GM12878 (cell line): Measurements from ENCODE around the gene ANKRD28. TPM values are rescaled to one million over a fixed set of nuclear protein-coding genes. Genes with fewer than 3 reads are reported as not detected.

ENCODE experiments used
- ATAC-seq: fragments of 200-7000 bp; cut with Tn5 transposase; 3 replicates; pipeline ENCODE4 v1.9.1; 2020; ENCODE audit warnings: mild to moderate bottlenecking, moderate library complexity
- BruUV-seq: library from RNA; stranded (reverse); fragments of 400-500 nt; replicated peaks from 2 replicates; lab custom pipeline; 2021; lab: Mats Ljungman, UMichigan
- CTCF ChIA-PET: fragments of 300-600 bp; sonication (Branson Sonifier 250); formaldehyde crosslinking; extraction: SDS; loops from one replicate; lab custom pipeline; 2021; ENCODE audit warnings: inconsistent platforms; lab: Yijun Ruan, JAX
- POLR2A ChIA-PET: fragments of 350-600 bp; formaldehyde crosslinking; extraction: SDS; loops from one replicate; lab custom pipeline; 2021; ENCODE audit warnings: inconsistent platforms; lab: Charles Lee
- RAD21 ChIA-PET: fragments of 300-600 bp; sonication (Branson Sonifier 250); formaldehyde crosslinking; loops from one replicate; lab custom pipeline; 2023; ENCODE audit warnings: antibody characterized with exemption; ENCODE audit not compliant: unreplicated experiment; lab: Charles Lee
- SMC1A ChIA-PET: fragments of 300-600 bp; sonication (Branson Sonifier 250); formaldehyde crosslinking; loops from one replicate; lab custom pipeline; 2023; ENCODE audit not compliant: unreplicated experiment, uncharacterized antibody; lab: Charles Lee
- DNase-seq: peaks from one replicate; pipeline ENCODE4 v3.0.0-alpha.2; 2011; ENCODE audit warnings: low read depth, low spot score
- FAIRE-seq: peaks from 3 replicates; lab custom pipeline; 2011; peaks lifted over from hg19 to GRCh38; lab: Jason Lieb, UNC
- H2AFZ ChIP-seq: 2 replicates; pipeline ENCODE4 v1.6.0; 2011; ENCODE audit warnings: low read depth, low read length, control low read depth; ENCODE audit not compliant: control insufficient read depth
- H3K27ac ChIP-seq: 2 replicates; pipeline ENCODE4 v1.5.1; 2011; ENCODE audit warnings: control low read depth; ENCODE audit not compliant: control insufficient read depth, insufficient read depth
- H3K27me3 ChIP-seq, 2 experiments: replicated peaks in 1 of 2; 2 replicates each; pipeline versions ENCODE4 v1.6.0 to v1.6.1; 2011; ENCODE audit warnings: low read length in 1 of 2; ENCODE audit not compliant: control insufficient read depth in 2 of 2, insufficient read depth in 2 of 2
- H3K36me3 ChIP-seq, 2 experiments: 2 replicates each; pipeline ENCODE4 v1.5.1; 2011; ENCODE audit warnings: low read length in 1 of 2; ENCODE audit not compliant: control insufficient read depth in 2 of 2, insufficient read depth in 2 of 2
- H3K4me1 ChIP-seq: 2 replicates; pipeline ENCODE4 v1.6.1; 2011; ENCODE audit warnings: mild to moderate bottlenecking, low read length, moderate library complexity, mixed read lengths; ENCODE audit not compliant: control insufficient read depth, insufficient read depth
- H3K4me2 ChIP-seq: 2 replicates; pipeline ENCODE4 v1.6.0; 2011; ENCODE audit warnings: control low read depth; ENCODE audit not compliant: control insufficient read depth, insufficient read depth
- H3K4me3 ChIP-seq: fragments of 200-600 bp; sonication (generic); 2 replicates; pipeline ENCODE4 v1.5.1; 2016
- H3K79me2 ChIP-seq: 2 replicates; pipeline ENCODE4 v1.6.0; 2011; ENCODE audit warnings: low read length; ENCODE audit not compliant: control insufficient read depth, insufficient read depth
- H3K9ac ChIP-seq: 2 replicates; pipeline ENCODE4 v1.8.0; 2011; ENCODE audit warnings: low read length, control low read depth, mixed read lengths; ENCODE audit not compliant: control insufficient read depth, insufficient read depth
- H3K9me3 ChIP-seq: replicated peaks from 3 replicates; pipeline ENCODE4 v1.5.1; 2011; ENCODE audit warnings: mild to moderate bottlenecking, low read length; ENCODE audit not compliant: control insufficient read depth, insufficient read depth
- H4K20me1 ChIP-seq: 2 replicates; pipeline ENCODE4 v1.6.0; 2011; ENCODE audit not compliant: control insufficient read depth, insufficient read depth
- CREB1 ChIP-seq: IDR thresholded peaks from 2 replicates; pipeline ENCODE4 v1.6.1; 2012; ENCODE audit warnings: low read depth, mild to moderate bottlenecking, inconsistent platforms
- CREM ChIP-seq: IDR thresholded peaks from 2 replicates; pipeline ENCODE4 v1.6.1; 2014; ENCODE audit warnings: antibody characterized with exemption, low read depth
- EGR1 ChIP-seq, 2 experiments: IDR thresholded peaks; 1 replicate in 1 of 2; 2 replicates in 1 of 2; pipeline ENCODE4 v1.6.1; 2011 to 2012; ENCODE audit warnings: low read depth in 2 of 2, low read length in 2 of 2, borderline replicate concordance in 1 of 2, mild to moderate bottlenecking in 1 of 2, moderate library complexity in 1 of 2
- IRF5 ChIP-seq: fragments of 450-650 bp; IDR thresholded peaks from 2 replicates; pipeline ENCODE4 v1.6.1; 2017; ENCODE audit warnings: borderline replicate concordance
- LARP7 ChIP-seq: fragments of 450-650 bp; IDR thresholded peaks from 2 replicates; pipeline ENCODE4 v1.6.1; 2017; ENCODE audit warnings: mild to moderate bottlenecking
- POU2F2 ChIP-seq: IDR thresholded peaks from 3 replicates; pipeline ENCODE4 v1.6.1; 2011; ENCODE audit warnings: low read depth, mild to moderate bottlenecking, low read length, borderline replicate concordance
- RCOR1 ChIP-seq: conservative IDR thresholded peaks from 2 replicates; pipeline ENCODE4 v1.6.1; 2012; ENCODE audit warnings: low read depth, low read length, improper control_type of control experiment
- SP1 ChIP-seq: IDR thresholded peaks from one replicate; pipeline ENCODE4 v1.6.1; 2011; ENCODE audit warnings: low read depth, low read length
- WGBS: methylation state at CpG from one replicate; pipeline ENCODE4 v1.1.6; 2016; ENCODE audit warnings: low lambda C conversion rate; ENCODE audit not compliant: insufficient replicate concordance, insufficient coverage; ENCODE audit errors: missing lambda C conversion rate; 5-methylcytosine and 5-hydroxymethylcytosine counted together
- in situ Hi-C: fragments of 300-500 bp; cut with MboI; formaldehyde crosslinking; loops from 9 replicates; pipeline ENCODE4 v1.14.3; 2018; ENCODE audit warnings: mixed read lengths
- intact Hi-C: fragments of 100-400 bp; cut with micrococcal nuclease; formaldehyde crosslinking; loops from one replicate; pipeline ENCODE4 v1.14.2; 2022; ENCODE audit not compliant: unreplicated experiment
- polyA plus RNA-seq, 11 experiments: library from polyadenylated mRNA; depleted of rRNA in 4 of 11; unstranded in 6 of 11; stranded (reverse) in 5 of 11; fragments of >200 nt; fragmentation: Nextera tagmentation in 4 of 11; fragmentation: Illumina TruSeq in 1 of 11; extraction: Ambion mirVana in 4 of 11; extraction: Trizol in 1 of 11; gene quantifications; 1 replicate in 1 of 11; 2 replicates in 10 of 11; pipeline versions ENCODE4 v1.2.1 to v1.2.3, GENCODE V29; 2011 to 2016; ENCODE audit warnings: inconsistent platforms in 2 of 11, missing spikeins in 2 of 11, low read depth in 1 of 11
- total RNA-seq, 4 experiments: library from RNA; depleted of rRNA in 3 of 4; stranded (reverse); fragments of >200 nt in 3 of 4; fragmentation: Illumina TruSeq in 1 of 4; extraction: Trizol in 1 of 4; gene quantifications; 2 replicates each; pipeline versions ENCODE4 v1.2.1 to v1.2.3, GENCODE V29; 2013 to 2021

Gene ANKRD28
- total and polyA plus RNA-seq, 10 of the 15 experiments (the other 5 are each of a cell fraction or from before 2014, with no cell fraction given), result 11.2 to 105 (median 38.3) TPM

DNA sequence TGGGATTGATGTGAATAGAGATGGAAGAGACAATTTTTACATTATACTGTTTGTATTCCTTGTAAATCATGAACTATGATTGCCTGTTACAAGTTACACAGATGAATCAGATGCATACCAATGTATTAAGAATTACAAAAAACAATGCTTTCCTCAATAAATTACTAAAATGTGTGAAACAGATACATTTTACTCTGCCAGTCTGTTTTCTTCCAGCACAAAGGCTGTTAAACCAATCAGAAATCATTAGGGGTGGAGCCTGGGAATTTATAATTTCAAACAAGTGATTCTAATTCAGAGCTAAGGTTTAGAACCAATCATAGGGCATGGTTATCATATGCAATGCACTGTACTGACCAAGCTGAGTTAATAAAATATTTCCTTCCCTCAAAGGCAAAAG lies 21.8 kb upstream of the ANKRD28 start:
- SMC1A ChIA-PET, result interaction anchor here (0.7 to 2.0 kb wide), 7 partner anchors 15 to 433 kb away, joined by 3 to 6 read pairs (median 3); no protein-coding TSS in a partner anchor
- in situ Hi-C loops (no loop called here), intact Hi-C loops (loop anchor here (5.0 kb wide), 1 partner anchor 148 kb away; no protein-coding TSS in a partner anchor)
- ATAC-seq (no peak), FAIRE-seq (no peak), DNase-seq (no peak)
- no peaks in the 10 kb centered on the region for H3K27me3 ChIP-seq
- RAD21 ChIA-PET, result interaction anchor here (1.1 kb wide), 1 partner anchor 188 kb away, joined by 3 read pairs; no protein-coding TSS in a partner anchor
- peaks cover 29% of the 10 kb centered on the region for H3K4me1 ChIP-seq
- no peak overlapping the region for H3K9ac ChIP-seq
- no peaks in the 10 kb centered on the region for H3K36me3 ChIP-seq
- POLR2A ChIA-PET, result interaction anchor here (0.8 kb wide), 1 partner anchor 29 kb away, joined by 3 read pairs; no protein-coding TSS in a partner anchor
- peaks cover 59% of the 10 kb centered on the region for H3K79me2 ChIP-seq
- no TSS peak for BruUV-seq
- H2AFZ ChIP-seq, result no peak overlapping the region
- no peaks in the 10 kb centered on the region for H4K20me1 ChIP-seq
- H3K4me2 ChIP-seq, result no peak overlapping the region
- CTCF ChIA-PET, result interaction anchor here (1.0 to 1.6 kb wide), 3 partner anchors 15 to 68 kb away, joined by 3 read pairs; no protein-coding TSS in a partner anchor
- H3K27ac ChIP-seq, result no peak overlapping the region
- no peaks in the 10 kb centered on the region for H3K9me3 ChIP-seq
- no peak overlapping the region for H3K4me3 ChIP-seq
- TF ChIP-seq LARP7, result no peak
- TF ChIP-seq, all 136 proteins: peak for 0

DNA sequence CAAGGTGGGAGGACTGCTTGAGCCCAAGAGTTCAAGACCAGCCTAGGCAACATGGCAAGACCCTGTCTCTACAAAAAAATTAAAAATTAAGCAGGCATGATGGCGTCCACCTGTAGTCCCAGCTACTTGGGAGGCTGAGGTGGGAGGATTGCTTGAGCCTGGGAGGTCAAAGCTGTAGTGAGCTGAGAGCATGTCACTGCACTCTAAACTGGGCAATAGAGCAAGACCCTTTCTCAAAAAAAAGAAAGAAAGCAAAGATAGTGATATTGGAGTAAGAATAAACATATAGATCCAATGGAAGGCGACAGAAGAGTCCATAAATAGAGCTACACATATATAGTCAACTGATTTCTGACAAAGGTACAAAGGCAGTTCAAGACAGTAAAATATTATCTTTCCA lies 21.3 kb upstream of the ANKRD28 start:
- intact Hi-C loops, result loop anchor here (5.0 kb wide), 1 partner anchor 148 kb away; no protein-coding TSS in a partner anchor
- Histone ChIP-seq H3K4me1 (peaks cover 29% of the 10 kb centered on the region), H3K4me3 (no peak overlapping the region), H3K27me3 (no peaks in the 10 kb centered on the region), H3K79me2 (peaks cover 60% of the 10 kb centered on the region), H3K9me3 (no peaks in the 10 kb centered on the region), H4K20me1 (no peaks in the 10 kb centered on the region), H3K9ac (no peak overlapping the region), H3K27ac (no peak overlapping the region), H3K36me3 (no peaks in the 10 kb centered on the region), H2AFZ (no peak overlapping the region), H3K4me2 (no peak overlapping the region)
- DNase-seq, result no peak
- SMC1A ChIA-PET, result interaction anchor here (0.8 to 2.0 kb wide), 6 partner anchors 16 to 433 kb away, joined by 3 to 6 read pairs (median 3); no protein-coding TSS in a partner anchor
- ATAC-seq, result no peak
- CTCF ChIA-PET, result interaction anchor here (1.3 to 1.6 kb wide), 2 partner anchors 15 to 68 kb away, joined by 3 read pairs; no protein-coding TSS in a partner anchor
- RAD21 ChIA-PET, result interaction anchor here (1.1 kb wide), 2 partner anchors 188 to 230 kb away, joined by 3 read pairs; no protein-coding TSS in a partner anchor
- no TSS peak for BruUV-seq
- POLR2A ChIA-PET, result interaction anchor here (0.8 kb wide), 1 partner anchor 29 kb away, joined by 3 read pairs; no protein-coding TSS in a partner anchor
- no peak for TF ChIP-seq CREB1
- TF ChIP-seq CREM, result no peak
- TF ChIP-seq POU2F2, result no peak
- no peak for TF ChIP-seq SP1
- TF ChIP-seq EGR1 (IDR thresholded peaks at IDR 0.05; ENCODE audit: borderline replicate concordance in 1 of 2, low read depth in 2 of 2, low read length in 2 of 2), result no peak
- no peak for TF ChIP-seq RCOR1
- TF ChIP-seq IRF5, result no peak
- 45% methylated on average over 2 of the region's 2 CpGs for WGBS
- no peak for FAIRE-seq
- in situ Hi-C loops, result no loop called here
